K562 (cell line): Measurements from ENCODE around the gene FN3KRP.

Source experiments
- EZH2 ChIP-seq: IDR thresholded peaks from 2 replicates; pipeline ENCODE4 v1.6.1; 2012; ENCODE audit warnings: low read depth, mild to moderate bottlenecking, inconsistent platforms, low read length, borderline replicate concordance
- FOXK1 ChIP-seq: sonication (generic); formaldehyde crosslinking; IDR thresholded peaks from 2 replicates; pipeline ENCODE4 v1.8.0; 2022; ENCODE audit warnings: missing genetic modification reagents, mild to moderate bottlenecking, borderline replicate concordance
- GABPB1 ChIP-seq: sonication (generic); formaldehyde crosslinking; IDR thresholded peaks from 2 replicates; pipeline ENCODE4 v1.8.0; 2022; ENCODE audit warnings: mild to moderate bottlenecking, missing genetic modification reagents
- NFIC ChIP-seq: fragments of 450-650 bp; IDR thresholded peaks from 2 replicates; pipeline ENCODE4 v1.6.1; 2017; ENCODE audit warnings: mild to moderate bottlenecking, inconsistent platforms
- RFX5 ChIP-seq: IDR thresholded peaks from 2 replicates; pipeline ENCODE4 v1.6.1; 2011; ENCODE audit warnings: low read depth, mild to moderate bottlenecking, improper control_type of control experiment, low read length
- SIN3A ChIP-seq, 2 experiments: fragments of 150-350 bp in 1 of 2; IDR thresholded peaks; 2 replicates each; pipeline ENCODE4 v1.6.1; 2011 to 2016; ENCODE audit warnings: borderline replicate concordance in 2 of 2, low read depth in 2 of 2, low read length in 2 of 2, mild to moderate bottlenecking in 2 of 2, moderate library complexity in 2 of 2; ENCODE audit not compliant: control insufficient read depth in 1 of 2
- ZNF274 ChIP-seq: IDR thresholded peaks from 2 replicates; pipeline ENCODE4 v1.6.1; 2011; ENCODE audit warnings: low read depth, mild to moderate bottlenecking, low read length, moderate library complexity, borderline replicate concordance
- TF ChIP-seq, protein P1 (sequence below), 3 experiments: IDR thresholded peaks in 2 of 3; conservative IDR thresholded peaks in 1 of 3; 2 replicates each; pipeline ENCODE4 v1.5.1; 2011 to 2012; ENCODE audit warnings: low read length in 3 of 3, mild to moderate bottlenecking in 3 of 3, control low read depth in 2 of 3, improper control_type of control experiment in 1 of 3, inconsistent platforms in 1 of 3, low read depth in 1 of 3, mixed read lengths in 1 of 3, moderate library complexity in 1 of 3; ENCODE audit not compliant: insufficient read depth in 2 of 3
- TF ChIP-seq, protein P2 (sequence below): fragments of 200-600 bp; sonication (generic); IDR thresholded peaks from one replicate; pipeline ENCODE4 v1.6.1; 2012; ENCODE audit warnings: mild to moderate bottlenecking, low read depth, low read length, inconsistent platforms

DNA sequence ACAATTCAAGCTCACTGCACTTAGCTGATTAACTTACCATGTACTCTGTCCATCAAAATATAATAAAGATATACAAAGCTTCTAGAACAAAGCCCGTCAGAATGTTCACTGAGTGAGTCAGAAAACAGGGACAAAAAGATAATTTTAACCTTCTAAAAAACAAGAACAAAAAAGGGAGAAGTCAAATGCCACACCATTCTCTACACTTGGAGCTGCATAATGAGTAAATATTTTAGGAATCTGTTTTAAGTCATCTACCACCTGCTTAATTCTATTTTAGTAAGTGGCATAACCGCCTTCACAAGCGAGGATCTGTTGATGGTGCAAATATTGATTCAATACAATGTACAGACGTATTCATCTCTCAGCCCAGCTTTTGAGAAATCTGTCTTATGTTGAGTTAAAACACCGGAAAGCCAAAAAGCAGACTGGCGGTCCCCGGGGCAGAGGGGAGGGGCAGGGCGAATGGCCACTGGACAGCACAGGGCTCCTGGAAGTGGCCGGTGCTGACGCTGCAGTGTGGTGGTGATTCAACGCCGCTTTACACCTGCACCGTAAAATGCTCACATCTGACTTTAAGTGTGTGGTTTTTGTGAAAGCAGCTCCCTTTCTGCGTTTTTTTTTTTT is 38.1 kb upstream of the FN3KRP start:
- TF ChIP-seq, protein P1, sequence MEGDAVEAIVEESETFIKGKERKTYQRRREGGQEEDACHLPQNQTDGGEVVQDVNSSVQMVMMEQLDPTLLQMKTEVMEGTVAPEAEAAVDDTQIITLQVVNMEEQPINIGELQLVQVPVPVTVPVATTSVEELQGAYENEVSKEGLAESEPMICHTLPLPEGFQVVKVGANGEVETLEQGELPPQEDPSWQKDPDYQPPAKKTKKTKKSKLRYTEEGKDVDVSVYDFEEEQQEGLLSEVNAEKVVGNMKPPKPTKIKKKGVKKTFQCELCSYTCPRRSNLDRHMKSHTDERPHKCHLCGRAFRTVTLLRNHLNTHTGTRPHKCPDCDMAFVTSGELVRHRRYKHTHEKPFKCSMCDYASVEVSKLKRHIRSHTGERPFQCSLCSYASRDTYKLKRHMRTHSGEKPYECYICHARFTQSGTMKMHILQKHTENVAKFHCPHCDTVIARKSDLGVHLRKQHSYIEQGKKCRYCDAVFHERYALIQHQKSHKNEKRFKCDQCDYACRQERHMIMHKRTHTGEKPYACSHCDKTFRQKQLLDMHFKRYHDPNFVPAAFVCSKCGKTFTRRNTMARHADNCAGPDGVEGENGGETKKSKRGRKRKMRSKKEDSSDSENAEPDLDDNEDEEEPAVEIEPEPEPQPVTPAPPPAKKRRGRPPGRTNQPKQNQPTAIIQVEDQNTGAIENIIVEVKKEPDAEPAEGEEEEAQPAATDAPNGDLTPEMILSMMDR (IDR thresholded peaks at IDR 0.05 in 2 of 3, conservative IDR thresholded peaks at IDR 0.05 in 1 of 3; ENCODE audit: insufficient read depth in 2 of 3, low read depth in 1 of 3, low read length in 3 of 3) = no peak
- no peak for TF ChIP-seq RFX5
- no peak for TF ChIP-seq GABPB1 (CRISPR knock-in tag)
- no peak for TF ChIP-seq ZNF274
- no peak for TF ChIP-seq NFIC
- TF ChIP-seq FOXK1 (CRISPR knock-in tag) = no peak
- TF ChIP-seq, protein P2, sequence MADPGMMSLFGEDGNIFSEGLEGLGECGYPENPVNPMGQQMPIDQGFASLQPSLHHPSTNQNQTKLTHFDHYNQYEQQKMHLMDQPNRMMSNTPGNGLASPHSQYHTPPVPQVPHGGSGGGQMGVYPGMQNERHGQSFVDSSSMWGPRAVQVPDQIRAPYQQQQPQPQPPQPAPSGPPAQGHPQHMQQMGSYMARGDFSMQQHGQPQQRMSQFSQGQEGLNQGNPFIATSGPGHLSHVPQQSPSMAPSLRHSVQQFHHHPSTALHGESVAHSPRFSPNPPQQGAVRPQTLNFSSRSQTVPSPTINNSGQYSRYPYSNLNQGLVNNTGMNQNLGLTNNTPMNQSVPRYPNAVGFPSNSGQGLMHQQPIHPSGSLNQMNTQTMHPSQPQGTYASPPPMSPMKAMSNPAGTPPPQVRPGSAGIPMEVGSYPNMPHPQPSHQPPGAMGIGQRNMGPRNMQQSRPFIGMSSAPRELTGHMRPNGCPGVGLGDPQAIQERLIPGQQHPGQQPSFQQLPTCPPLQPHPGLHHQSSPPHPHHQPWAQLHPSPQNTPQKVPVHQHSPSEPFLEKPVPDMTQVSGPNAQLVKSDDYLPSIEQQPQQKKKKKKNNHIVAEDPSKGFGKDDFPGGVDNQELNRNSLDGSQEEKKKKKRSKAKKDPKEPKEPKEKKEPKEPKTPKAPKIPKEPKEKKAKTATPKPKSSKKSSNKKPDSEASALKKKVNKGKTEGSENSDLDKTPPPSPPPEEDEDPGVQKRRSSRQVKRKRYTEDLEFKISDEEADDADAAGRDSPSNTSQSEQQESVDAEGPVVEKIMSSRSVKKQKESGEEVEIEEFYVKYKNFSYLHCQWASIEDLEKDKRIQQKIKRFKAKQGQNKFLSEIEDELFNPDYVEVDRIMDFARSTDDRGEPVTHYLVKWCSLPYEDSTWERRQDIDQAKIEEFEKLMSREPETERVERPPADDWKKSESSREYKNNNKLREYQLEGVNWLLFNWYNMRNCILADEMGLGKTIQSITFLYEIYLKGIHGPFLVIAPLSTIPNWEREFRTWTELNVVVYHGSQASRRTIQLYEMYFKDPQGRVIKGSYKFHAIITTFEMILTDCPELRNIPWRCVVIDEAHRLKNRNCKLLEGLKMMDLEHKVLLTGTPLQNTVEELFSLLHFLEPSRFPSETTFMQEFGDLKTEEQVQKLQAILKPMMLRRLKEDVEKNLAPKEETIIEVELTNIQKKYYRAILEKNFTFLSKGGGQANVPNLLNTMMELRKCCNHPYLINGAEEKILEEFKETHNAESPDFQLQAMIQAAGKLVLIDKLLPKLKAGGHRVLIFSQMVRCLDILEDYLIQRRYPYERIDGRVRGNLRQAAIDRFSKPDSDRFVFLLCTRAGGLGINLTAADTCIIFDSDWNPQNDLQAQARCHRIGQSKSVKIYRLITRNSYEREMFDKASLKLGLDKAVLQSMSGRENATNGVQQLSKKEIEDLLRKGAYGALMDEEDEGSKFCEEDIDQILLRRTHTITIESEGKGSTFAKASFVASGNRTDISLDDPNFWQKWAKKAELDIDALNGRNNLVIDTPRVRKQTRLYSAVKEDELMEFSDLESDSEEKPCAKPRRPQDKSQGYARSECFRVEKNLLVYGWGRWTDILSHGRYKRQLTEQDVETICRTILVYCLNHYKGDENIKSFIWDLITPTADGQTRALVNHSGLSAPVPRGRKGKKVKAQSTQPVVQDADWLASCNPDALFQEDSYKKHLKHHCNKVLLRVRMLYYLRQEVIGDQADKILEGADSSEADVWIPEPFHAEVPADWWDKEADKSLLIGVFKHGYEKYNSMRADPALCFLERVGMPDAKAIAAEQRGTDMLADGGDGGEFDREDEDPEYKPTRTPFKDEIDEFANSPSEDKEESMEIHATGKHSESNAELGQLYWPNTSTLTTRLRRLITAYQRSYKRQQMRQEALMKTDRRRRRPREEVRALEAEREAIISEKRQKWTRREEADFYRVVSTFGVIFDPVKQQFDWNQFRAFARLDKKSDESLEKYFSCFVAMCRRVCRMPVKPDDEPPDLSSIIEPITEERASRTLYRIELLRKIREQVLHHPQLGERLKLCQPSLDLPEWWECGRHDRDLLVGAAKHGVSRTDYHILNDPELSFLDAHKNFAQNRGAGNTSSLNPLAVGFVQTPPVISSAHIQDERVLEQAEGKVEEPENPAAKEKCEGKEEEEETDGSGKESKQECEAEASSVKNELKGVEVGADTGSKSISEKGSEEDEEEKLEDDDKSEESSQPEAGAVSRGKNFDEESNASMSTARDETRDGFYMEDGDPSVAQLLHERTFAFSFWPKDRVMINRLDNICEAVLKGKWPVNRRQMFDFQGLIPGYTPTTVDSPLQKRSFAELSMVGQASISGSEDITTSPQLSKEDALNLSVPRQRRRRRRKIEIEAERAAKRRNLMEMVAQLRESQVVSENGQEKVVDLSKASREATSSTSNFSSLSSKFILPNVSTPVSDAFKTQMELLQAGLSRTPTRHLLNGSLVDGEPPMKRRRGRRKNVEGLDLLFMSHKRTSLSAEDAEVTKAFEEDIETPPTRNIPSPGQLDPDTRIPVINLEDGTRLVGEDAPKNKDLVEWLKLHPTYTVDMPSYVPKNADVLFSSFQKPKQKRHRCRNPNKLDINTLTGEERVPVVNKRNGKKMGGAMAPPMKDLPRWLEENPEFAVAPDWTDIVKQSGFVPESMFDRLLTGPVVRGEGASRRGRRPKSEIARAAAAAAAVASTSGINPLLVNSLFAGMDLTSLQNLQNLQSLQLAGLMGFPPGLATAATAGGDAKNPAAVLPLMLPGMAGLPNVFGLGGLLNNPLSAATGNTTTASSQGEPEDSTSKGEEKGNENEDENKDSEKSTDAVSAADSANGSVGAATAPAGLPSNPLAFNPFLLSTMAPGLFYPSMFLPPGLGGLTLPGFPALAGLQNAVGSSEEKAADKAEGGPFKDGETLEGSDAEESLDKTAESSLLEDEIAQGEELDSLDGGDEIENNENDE = no peak
- TF ChIP-seq EZH2 = no peak
- TF ChIP-seq SIN3A (IDR thresholded peaks at IDR 0.05; ENCODE audit: borderline replicate concordance in 2 of 2, control insufficient read depth in 1 of 2, low read depth in 2 of 2, low read length in 2 of 2) = no peak
